Activated CD4-positive, alpha-beta T cell treated with anti-CD3 and anti-CD28 coated beads for 36 hours (primary cell): ENCODE measurements around the gene GM2A. TPM values are rescaled to one million over a fixed set of nuclear protein-coding genes. Genes with fewer than 3 reads are reported as not detected.

Experiments
- ATAC-seq: fragments of 200-7000 bp; cut with Tn5 transposase; one replicate; pipeline ENCODE4 v1.10.0; 2021; ENCODE audit warnings: mild to moderate bottlenecking, moderate library complexity
- CTCF ChIA-PET: fragments of 350-600 bp; sonication (Branson Sonifier 250); formaldehyde crosslinking; loops from one replicate; lab custom pipeline; 2021; ENCODE audit warnings: antibody characterized with exemption; lab: Charles Lee
- POLR2A ChIA-PET: fragments of 350-600 bp; sonication (Branson Sonifier 250); formaldehyde crosslinking; loops from one replicate; lab custom pipeline; 2021; ENCODE audit warnings: antibody characterized with exemption, inconsistent platforms; lab: Charles Lee
- DNase-seq: peaks from one replicate; pipeline ENCODE4 v3.0.0-alpha.2; 2020
- H3K27ac Mint-ChIP-seq: one replicate; pipeline ENCODE4 v1.8.0; 2021; ENCODE audit warnings: mixed read lengths
- H3K27me3 Mint-ChIP-seq: one replicate; pipeline ENCODE4 v1.8.0; 2021; ENCODE audit warnings: mixed read lengths
- H3K36me3 Mint-ChIP-seq: one replicate; pipeline ENCODE4 v1.8.0; 2021; ENCODE audit warnings: low read depth, mixed read lengths
- H3K4me1 Mint-ChIP-seq: one replicate; pipeline ENCODE4 v1.8.0; 2021; ENCODE audit warnings: mixed read lengths
- H3K4me3 Mint-ChIP-seq: one replicate; pipeline ENCODE4 v1.8.0; 2021; ENCODE audit warnings: mild to moderate bottlenecking, moderate library complexity, mixed read lengths
- H3K9me3 Mint-ChIP-seq: one replicate; pipeline ENCODE4 v1.8.0; 2021; ENCODE audit warnings: low read depth, mixed read lengths
- intact Hi-C, 2 experiments: fragments of 100-400 bp; cut with DNase I in 1 of 2; cut with micrococcal nuclease in 1 of 2; formaldehyde crosslinking; loops; one replicate each; pipeline versions ENCODE4 v1.14.2 to v1.15.1; 2022 to 2024; cut with DNase I, micrococcal nuclease
- total RNA-seq, 2 experiments: library from RNA; stranded (reverse); gene quantifications; one replicate each; pipeline ENCODE4 v1.2.3, GENCODE V29; 2021

Gene GM2A
- total RNA-seq, 2 experiments from 2014 or later: 17.2 to 19.3 TPM

DNA sequence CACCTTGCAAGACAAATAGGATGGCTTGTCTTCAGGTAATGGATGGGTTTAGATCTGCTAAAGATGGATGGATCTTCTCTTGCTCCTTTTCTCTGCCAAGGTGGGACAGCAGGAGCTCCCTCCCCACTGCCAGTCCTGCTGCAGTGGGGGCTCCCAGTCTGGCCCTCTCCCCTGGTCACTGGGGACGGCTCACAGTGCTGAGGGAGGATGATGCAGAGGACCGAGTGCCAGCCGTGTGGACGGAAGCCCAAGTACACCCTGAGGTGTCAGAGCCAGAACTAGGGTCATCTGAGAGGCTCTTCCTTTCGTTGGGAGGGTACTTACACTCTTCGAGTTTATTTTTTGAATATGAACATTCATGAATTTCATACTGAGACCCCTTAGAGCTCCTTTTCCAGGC lies 34.8 kb upstream of the GM2A start:
- Mint-ChIP-seq H3K27ac (peak overlapping the region; percentile 63), H3K9me3 (no peaks in the 10 kb centered on the region), H3K4me1 (peaks cover 88% of the 10 kb centered on the region), H3K36me3 (peaks cover 32% of the 10 kb centered on the region), H3K27me3 (no peaks in the 10 kb centered on the region), H3K4me3 (no peak overlapping the region)
- intact Hi-C loops: no loop called here
- ATAC-seq: no peak
- POLR2A ChIA-PET: no interaction called here
- DNase-seq: no peak
- CTCF ChIA-PET: interaction anchor here (1.1 to 1.4 kb wide), 3 partner anchors 10 to 21 kb away, joined by 3 to 4 read pairs (median 4); no protein-coding TSS in a partner anchor

DNA sequence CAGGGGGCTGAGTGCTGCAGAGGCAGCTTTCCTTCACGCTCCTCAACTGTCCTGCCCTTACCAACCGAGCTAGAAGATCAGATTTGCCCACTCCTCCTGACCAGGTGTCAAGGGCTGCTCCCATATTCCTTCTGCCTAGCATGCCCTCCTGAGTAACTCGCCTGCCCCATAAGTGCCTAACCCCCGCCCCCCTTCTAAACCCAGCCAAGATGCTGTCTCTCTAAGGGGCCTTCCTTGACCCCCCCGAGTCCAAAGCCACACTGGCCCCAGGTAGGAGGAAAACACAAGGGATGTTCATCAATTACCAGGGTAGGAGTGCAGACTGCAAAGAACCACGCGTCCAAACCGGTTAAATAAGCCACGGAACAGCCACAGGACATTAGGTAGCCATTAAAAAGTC lies 33.8 kb upstream of the GM2A start:
- intact Hi-C loops: no loop called here
- DNase-seq: no peak
- Mint-ChIP-seq H3K27me3 (no peaks in the 10 kb centered on the region), H3K4me3 (no peak overlapping the region), H3K27ac (peak overlapping the region; percentile 52), H3K4me1 (peaks cover 82% of the 10 kb centered on the region), H3K36me3 (peaks cover 29% of the 10 kb centered on the region), H3K9me3 (no peaks in the 10 kb centered on the region)
- ChIA-PET POLR2A (no interaction called here), CTCF (interaction anchor here (1.0 to 1.6 kb wide), 4 partner anchors 10 to 20 kb away, joined by 3 to 6 read pairs (median 4); no protein-coding TSS in a partner anchor)
- ATAC-seq: no peak

- peaks cover 82% of the 10 kb centered on the region for H3K4me1 Mint-ChIP-seq
- peak overlapping the region; percentile 64 for H3K27ac Mint-ChIP-seq
- peaks cover 26% of the 10 kb centered on the region for H3K36me3 Mint-ChIP-seq
- no peaks in the 10 kb centered on the region for H3K9me3 Mint-ChIP-seq
- ATAC-seq (no peak), DNase-seq (no peak)
- H3K4me3 Mint-ChIP-seq: no peak overlapping the region
- ChIA-PET POLR2A (no interaction called here), CTCF (interaction anchor here (0.7 to 1.6 kb wide), 4 partner anchors 9 to 245 kb away, joined by 3 to 6 read pairs (median 4); no protein-coding TSS in a partner anchor)
- intact Hi-C loops: no loop called here
- H3K27me3 Mint-ChIP-seq: no peaks in the 10 kb centered on the region
Measured at GRCh38 chr5:151219789-151220188, 33.2 kb upstream of the GM2A start.

DNA sequence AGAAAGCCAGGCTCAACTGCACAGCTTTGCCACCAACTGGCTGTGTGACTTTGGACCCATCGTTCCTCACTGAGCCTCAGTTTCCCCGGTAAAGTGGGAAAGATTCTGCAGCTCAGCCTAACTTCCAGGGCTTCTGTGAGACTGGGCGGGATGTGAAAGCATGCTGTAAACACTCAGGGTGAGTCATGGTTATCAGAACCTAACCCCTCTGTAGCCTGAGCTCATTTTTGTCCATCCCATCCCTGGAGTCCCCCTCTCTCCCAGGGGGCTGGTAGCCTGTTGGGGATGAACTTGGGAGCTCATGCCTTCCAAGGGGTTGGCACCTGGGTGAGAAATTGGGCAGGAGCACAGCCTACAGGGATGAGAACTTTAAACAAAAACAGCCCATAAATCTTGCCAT lies 31.4 kb upstream of the GM2A start:
- CTCF ChIA-PET: interaction anchor here (0.6 to 3.5 kb wide), 7 partner anchors 8 to 106 kb away, joined by 3 to 68 read pairs (median 4); no protein-coding TSS in a partner anchor
- peaks cover 75% of the 10 kb centered on the region for H3K4me1 Mint-ChIP-seq
- intact Hi-C loops: no loop called here
- POLR2A ChIA-PET: interaction anchor here (0.6 to 3.3 kb wide), 3 partner anchors 9 to 70 kb away, joined by 3 to 46 read pairs (median 3); partner anchors contain the start of gene GM2A
- peak overlapping the region; percentile 94 for H3K27ac Mint-ChIP-seq
- H3K36me3 Mint-ChIP-seq: peaks cover 18% of the 10 kb centered on the region
- no peaks in the 10 kb centered on the region for H3K9me3 Mint-ChIP-seq
- no peaks in the 10 kb centered on the region for H3K27me3 Mint-ChIP-seq
- peak overlapping the region; percentile 87 for H3K4me3 Mint-ChIP-seq
- ATAC-seq: peak; percentile 48
- DNase-seq: no peak

GRCh38 chr5:151222054-151222789 lies 30.8 kb upstream of the GM2A start:
- ChIA-PET POLR2A (interaction anchor here (0.6 to 3.3 kb wide), 3 partner anchors 10 to 70 kb away, joined by 3 to 46 read pairs (median 3); partner anchors contain the start of gene GM2A), CTCF (interaction anchor here (0.7 to 4.4 kb wide), 9 partner anchors 9 to 668 kb away, joined by 3 to 68 read pairs (median 4); no protein-coding TSS in a partner anchor)
- H3K27me3 Mint-ChIP-seq: no peaks in the 10 kb centered on the region
- H3K4me3 Mint-ChIP-seq: peak overlapping the region; percentile 87
- intact Hi-C loops: no loop called here
- peak overlapping the region; percentile 94 for H3K27ac Mint-ChIP-seq
- H3K36me3 Mint-ChIP-seq: peaks cover 15% of the 10 kb centered on the region
- H3K4me1 Mint-ChIP-seq: peaks cover 71% of the 10 kb centered on the region
- DNase-seq (no peak), ATAC-seq (peak; percentile 40)
- H3K9me3 Mint-ChIP-seq: no peaks in the 10 kb centered on the region

DNA sequence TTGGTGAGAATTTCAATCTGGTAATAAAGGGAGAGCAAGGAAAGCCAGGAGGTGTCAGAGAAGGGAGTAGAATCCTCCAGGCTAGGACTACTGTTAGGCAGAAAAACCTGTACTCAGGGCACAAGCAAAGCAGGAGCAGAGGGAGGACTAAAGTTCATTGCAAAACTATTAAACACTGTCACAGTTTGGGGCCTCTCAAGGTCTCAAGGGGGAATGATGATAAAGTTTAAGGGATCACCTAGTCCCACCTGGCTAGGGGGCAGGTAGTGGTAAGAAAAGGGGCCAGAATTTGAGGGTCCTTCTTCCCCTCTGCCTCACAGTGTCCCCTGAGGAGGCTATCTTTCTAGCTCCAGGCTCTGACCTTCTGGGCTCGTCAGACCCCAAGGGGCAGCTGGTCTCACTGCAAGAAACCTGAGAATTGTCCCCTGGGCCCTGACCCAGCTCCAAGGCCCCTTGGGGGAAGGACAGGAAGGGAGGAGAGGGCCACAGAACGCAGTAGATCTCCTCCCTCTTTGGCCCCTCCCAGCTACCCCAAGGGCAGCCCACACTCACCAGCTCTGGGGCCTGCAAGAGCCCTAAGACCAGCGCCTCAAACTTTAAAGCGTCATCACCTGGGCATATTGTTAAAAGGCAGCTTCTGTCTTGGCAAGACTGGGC lies 30.1 kb upstream of the GM2A start:
- CTCF ChIA-PET: interaction anchor here (0.7 to 4.4 kb wide), 11 partner anchors 10 to 669 kb away, joined by 3 to 68 read pairs (median 5); partner anchors contain the start of gene GM2A

DNA sequence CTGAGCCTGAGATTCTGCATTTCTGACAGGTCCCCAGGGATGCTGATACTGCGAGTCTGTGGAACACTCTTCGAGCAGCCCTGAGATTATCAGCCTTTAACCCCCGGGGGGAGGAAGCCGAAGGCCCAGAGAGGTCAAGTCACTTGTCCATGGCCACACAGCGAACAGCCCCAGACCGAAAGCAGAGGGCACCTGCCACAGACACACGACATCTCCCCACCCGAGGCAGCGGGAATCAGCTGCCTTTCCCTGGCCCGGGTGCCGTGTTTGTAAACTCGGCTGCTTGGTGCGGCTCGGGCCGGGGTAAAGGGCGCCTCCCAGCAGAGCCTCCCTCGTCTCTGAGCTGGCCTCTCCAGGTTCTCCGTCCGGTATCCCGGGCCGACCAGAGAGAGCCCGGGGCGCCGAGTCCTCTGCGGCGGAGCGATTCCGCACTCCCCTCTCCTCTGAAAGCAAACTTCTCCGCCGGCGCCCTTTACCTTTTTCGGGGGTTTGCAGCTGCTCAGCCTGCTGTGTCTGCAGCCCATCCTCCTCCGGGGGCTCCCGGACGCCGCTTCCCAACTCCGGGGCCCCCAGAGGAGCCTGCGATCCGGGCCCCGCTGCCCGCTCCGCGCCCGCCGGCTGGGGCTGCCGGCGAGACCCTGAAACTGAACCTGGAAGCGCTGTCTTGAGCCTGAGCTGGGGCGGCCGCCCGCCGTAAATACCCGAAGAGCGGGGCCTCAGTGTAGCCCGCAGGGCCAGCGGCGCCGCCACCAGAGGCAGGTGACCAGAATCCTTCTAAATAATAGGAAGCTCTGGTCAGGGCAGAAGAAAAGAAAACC lies 29.3 kb upstream of the GM2A start, which contains the start of gene CCDC69:
Gene CCDC69 (minus strand): TSS at position 646 of the 818 bp plus-strand sequence. CDS start 122 bp downstream, at position 524.
- peaks cover 5% of the 10 kb centered on the region for H3K36me3 Mint-ChIP-seq
- peak within 1 kb of the TSS; percentile 87 for H3K4me3 Mint-ChIP-seq
- H3K27me3 Mint-ChIP-seq: no peaks in the 10 kb centered on the region
- ChIA-PET POLR2A (interaction anchor here (0.6 to 3.3 kb wide), 6 partner anchors 11 to 465 kb away, joined by 3 to 46 read pairs (median 4); partner anchors contain the start of genes ANXA6 and GM2A), CTCF (interaction anchor here (0.7 to 4.4 kb wide), 13 partner anchors 10 to 109 kb away, joined by 3 to 68 read pairs (median 5); partner anchors contain the start of gene GM2A)
- H3K4me1 Mint-ChIP-seq: peaks cover 57% of the 10 kb centered on the region
- DNase-seq: peak; percentile 75
- H3K27ac Mint-ChIP-seq: peak within 1 kb of the TSS; percentile 94
- no peaks in the 10 kb centered on the region for H3K9me3 Mint-ChIP-seq
- ATAC-seq: peak; percentile 50
- intact Hi-C loops: loop anchor here (1.0 to 2.0 kb wide), 4 partner anchors 9 to 29 kb away; no protein-coding TSS in a partner anchor

More for the DNA sequence above, 30.1 kb upstream of the GM2A start:
- H3K27me3 Mint-ChIP-seq: no peaks in the 10 kb centered on the region
- H3K4me3 Mint-ChIP-seq: peak overlapping the region; percentile 87
- ATAC-seq: peak; percentile 75
- H3K4me1 Mint-ChIP-seq: peaks cover 64% of the 10 kb centered on the region
- intact Hi-C loops: loop anchor here (1.0 kb wide), 2 partner anchors 9 to 29 kb away; no protein-coding TSS in a partner anchor
- peak; percentile 70 for DNase-seq
- no peaks in the 10 kb centered on the region for H3K9me3 Mint-ChIP-seq
- peak overlapping the region; percentile 94 for H3K27ac Mint-ChIP-seq
- POLR2A ChIA-PET: interaction anchor here (1.6 to 3.3 kb wide), 2 partner anchors 11 to 29 kb away, joined by 4 to 46 read pairs; partner anchors contain the start of gene GM2A
- peaks cover 8% of the 10 kb centered on the region for H3K36me3 Mint-ChIP-seq

DNA sequence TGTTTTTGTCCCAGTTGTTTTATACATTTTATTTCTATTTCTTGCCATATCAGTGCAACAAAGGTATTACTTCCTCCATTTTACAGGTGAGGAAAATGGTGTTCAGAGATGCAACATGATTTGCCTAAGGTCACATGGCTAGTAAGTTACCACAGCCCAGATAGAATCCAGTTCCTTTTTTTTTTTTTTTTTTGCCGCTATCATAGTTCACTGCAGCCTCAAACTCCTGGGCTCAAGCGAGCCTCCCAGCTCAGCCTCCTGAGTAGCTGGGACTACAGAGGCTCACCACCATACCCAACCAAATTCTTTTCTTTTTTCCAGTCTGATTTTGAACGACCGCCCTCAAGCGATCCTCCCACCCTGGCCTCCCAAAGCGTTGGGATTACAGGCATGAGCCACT lies 28.6 kb upstream of the GM2A start:
- no peaks in the 10 kb centered on the region for H3K27me3 Mint-ChIP-seq
- peaks cover 50% of the 10 kb centered on the region for H3K4me1 Mint-ChIP-seq
- intact Hi-C loops: loop anchor here in 1 of 2 experiments (2.0 kb wide), 2 partner anchors 14 kb away; no protein-coding TSS in a partner anchor
- CTCF ChIA-PET: interaction anchor here (0.7 to 4.4 kb wide), 9 partner anchors 11 to 99 kb away, joined by 3 to 68 read pairs (median 11); partner anchors contain the start of gene GM2A
- H3K27ac Mint-ChIP-seq: peak overlapping the region; percentile 94
- peaks cover 5% of the 10 kb centered on the region for H3K36me3 Mint-ChIP-seq
- H3K9me3 Mint-ChIP-seq: no peaks in the 10 kb centered on the region
- POLR2A ChIA-PET: interaction anchor here (0.6 to 3.3 kb wide), 6 partner anchors 12 to 466 kb away, joined by 3 to 46 read pairs (median 4); partner anchors contain the start of genes ANXA6 and GM2A
- peak overlapping the region; percentile 87 for H3K4me3 Mint-ChIP-seq
- ATAC-seq (peak; percentile 33), DNase-seq (no peak)

DNA sequence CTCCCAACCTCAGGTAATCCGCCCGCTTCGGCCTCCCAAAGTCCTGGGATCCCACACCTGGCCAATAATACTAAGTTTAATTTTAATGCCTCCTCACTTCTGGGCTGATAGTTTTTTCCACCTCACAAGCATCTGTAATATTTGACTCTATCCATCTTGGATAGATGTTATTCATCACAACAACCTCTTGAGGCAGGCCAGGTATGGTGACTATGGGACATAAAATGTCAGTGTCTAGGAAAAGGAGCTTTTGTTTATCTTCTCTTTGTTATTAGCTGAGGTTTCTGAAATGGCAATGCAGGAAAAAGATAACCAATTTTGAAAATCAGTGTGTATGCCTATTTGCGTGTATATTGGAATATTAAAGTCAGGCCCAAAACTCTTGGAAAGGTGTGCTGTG lies 27.9 kb upstream of the GM2A start:
- no peaks in the 10 kb centered on the region for H3K27me3 Mint-ChIP-seq
- intact Hi-C loops: loop anchor here in 1 of 2 experiments (2.0 kb wide), 2 partner anchors 14 kb away; no protein-coding TSS in a partner anchor
- DNase-seq: no peak
- ChIA-PET POLR2A (interaction anchor here (1.1 kb wide), 1 partner anchor 435 kb away, joined by 5 read pairs; no protein-coding TSS in a partner anchor), CTCF (interaction anchor here (0.9 to 4.4 kb wide), 5 partner anchors 11 to 99 kb away, joined by 3 to 50 read pairs (median 10); no protein-coding TSS in a partner anchor)
- H3K36me3 Mint-ChIP-seq: peaks cover 3% of the 10 kb centered on the region
- no peaks in the 10 kb centered on the region for H3K9me3 Mint-ChIP-seq
- H3K4me1 Mint-ChIP-seq: peaks cover 44% of the 10 kb centered on the region
- peak overlapping the region; percentile 74 for H3K27ac Mint-ChIP-seq
- H3K4me3 Mint-ChIP-seq: peak overlapping the region; percentile 10
- no peak for ATAC-seq

DNA sequence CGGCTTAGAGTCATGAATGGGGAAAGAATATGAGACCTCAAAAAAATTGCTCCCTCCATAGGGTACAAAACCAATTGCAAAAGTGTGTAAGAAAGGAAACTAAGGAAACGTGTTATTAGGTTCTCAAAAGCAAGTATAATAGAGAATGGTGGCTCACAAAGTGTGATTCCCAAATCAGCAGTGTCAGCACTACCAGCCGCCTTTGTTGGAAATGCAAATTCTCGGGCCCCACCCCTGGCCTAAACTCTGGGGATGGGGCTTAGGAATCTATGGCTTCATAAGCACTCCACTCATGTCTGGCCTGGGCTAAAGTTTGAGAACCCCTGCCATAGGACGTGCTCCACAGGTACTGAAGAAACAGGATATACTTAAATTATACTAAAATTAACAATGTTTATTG lies 27.5 kb upstream of the GM2A start:
- H3K4me3 Mint-ChIP-seq: no peak overlapping the region
- H3K36me3 Mint-ChIP-seq: peaks cover 3% of the 10 kb centered on the region
- ChIA-PET CTCF (interaction anchor here (0.9 to 4.4 kb wide), 5 partner anchors 11 to 100 kb away, joined by 3 to 50 read pairs (median 10); no protein-coding TSS in a partner anchor), POLR2A (no interaction called here)
- peaks cover 40% of the 10 kb centered on the region for H3K4me1 Mint-ChIP-seq
- no peak for ATAC-seq
- H3K27ac Mint-ChIP-seq: peak overlapping the region; percentile 74
- intact Hi-C loops: loop anchor here in 1 of 2 experiments (2.0 kb wide), 2 partner anchors 13 to 15 kb away; no protein-coding TSS in a partner anchor
- H3K9me3 Mint-ChIP-seq: no peaks in the 10 kb centered on the region
- no peak for DNase-seq
- H3K27me3 Mint-ChIP-seq: no peaks in the 10 kb centered on the region
